Medulla oblongata (tissue), 1 donor: ENCODE measurements around the gene CNPY3.
"Not testable (repeated sequence)": the region's sequence is repeated elsewhere in the genome, so short reads cannot be mapped to it uniquely, and the experiment has no call there.

Source experiments
- DNase-seq: peaks from one replicate; pipeline ENCODE4 v3.0.0-alpha.2; 2015; ENCODE audit errors: extremely low spot score

Gene CNPY3

DNA sequence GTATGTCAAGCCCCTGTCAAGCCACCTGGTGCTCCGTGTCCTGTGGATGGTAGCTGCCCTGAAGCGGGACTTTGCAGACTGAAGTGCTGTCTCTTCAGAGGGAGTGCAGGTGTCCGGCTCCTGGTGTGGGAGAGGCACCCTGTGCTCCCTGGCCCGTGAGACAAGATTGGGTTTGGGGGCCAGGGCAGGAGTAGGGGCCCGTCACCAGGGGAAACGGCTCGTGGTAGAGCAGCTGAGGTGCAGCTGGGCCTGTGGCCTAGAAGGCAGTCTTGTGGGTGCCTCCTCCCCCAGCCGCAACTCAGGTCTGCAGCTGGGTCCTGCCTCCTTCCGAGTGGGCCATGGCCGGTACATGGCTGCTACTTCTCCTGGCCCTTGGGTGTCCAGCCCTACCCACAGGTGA lies 13.5 kb upstream of the CNPY3 start, which contains the start of gene PTCRA:
Gene PTCRA, plus strand, starts transcription at position 322 of the 400 bp plus-strand sequence. Its CDS starts 17 bp downstream, at position 339.
- no peak for DNase-seq

DNA sequence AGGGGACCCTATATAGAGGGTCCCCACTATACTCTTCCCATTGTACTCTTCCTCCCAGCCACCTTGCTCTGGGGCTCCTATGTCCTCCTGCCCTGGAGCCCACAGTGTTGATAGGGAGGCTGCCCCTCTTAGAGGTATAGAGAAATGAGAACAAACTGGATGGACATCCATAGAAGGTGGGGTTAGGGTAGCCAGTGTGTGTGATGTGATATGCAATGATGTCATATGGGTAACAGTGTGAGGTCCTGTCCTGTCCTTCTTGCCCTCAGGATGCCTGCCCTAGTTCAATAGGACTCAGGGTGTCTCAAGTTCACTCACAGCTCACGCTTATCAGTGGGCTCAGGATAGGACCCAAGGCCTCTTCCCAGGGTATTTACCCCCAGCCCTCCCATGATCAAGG lies 13.0 kb upstream of the CNPY3 start:
- no peak for DNase-seq

DNA sequence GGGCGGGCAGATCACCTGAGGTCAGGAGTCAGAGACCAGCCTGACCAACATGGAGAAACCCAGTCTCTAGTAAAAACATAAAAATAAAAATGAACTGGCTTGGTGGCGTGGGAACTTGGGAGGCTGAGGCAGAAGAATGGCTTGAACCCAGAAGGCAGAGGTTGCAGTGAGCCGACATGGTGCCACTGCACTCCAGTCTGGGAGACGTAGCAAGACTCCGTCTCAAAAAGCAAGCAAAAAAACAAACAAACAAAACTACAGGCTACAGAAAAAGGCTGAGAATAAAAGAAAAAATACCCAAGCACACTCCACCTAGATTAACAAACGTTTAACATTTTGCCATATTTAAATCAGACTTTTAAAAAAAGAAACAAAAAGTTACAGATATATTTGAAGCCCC lies 7.5 kb upstream of the CNPY3 start:
- DNase-seq, result no peak

DNA sequence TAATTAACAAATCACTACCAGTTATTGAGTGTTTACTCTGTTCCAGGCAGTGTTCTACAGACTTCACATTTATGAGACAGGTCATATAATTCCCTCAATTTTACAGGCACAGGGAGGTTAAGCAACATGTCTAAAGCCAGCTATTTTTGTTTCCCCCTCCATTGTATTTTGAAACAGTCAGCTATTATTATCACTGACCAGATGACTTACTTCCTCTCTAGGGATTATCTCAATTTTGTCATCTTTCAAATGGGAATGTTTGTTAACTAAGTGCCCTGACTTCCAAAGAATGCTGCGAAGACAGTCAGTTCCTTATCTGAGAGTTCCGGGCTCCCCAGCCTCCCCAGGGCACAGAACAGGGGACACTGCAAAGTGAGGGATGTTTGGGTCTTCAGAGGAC lies 5.6 kb upstream of the CNPY3 start:
- peak; percentile 23 for DNase-seq

DNA sequence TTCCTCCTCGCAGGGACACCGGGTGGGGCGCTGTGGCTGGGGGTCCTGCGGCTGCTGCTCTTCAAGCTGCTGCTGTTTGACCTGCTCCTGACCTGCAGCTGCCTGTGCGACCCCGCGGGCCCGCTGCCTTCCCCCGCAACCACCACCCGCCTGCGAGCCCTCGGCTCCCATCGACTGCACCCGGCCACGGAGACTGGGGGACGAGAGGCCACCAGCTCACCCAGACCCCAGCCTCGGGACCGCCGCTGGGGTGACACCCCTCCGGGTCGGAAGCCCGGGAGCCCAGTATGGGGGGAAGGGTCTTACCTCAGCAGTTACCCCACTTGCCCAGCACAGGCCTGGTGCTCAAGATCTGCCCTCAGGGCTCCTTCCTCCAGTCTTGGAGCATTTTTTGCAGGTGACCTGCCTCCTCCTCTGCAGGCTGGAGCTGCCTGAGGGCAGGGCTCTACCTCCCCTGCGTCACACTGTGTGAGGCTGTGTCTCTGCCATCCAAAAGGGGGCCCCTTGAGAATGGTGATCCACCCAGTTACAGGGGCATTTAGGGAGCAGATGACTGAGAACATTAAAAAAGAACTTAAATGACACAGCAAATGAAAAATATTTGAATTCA lies 3.9 kb upstream of the CNPY3 start:
- DNase-seq, result no peak

DNA sequence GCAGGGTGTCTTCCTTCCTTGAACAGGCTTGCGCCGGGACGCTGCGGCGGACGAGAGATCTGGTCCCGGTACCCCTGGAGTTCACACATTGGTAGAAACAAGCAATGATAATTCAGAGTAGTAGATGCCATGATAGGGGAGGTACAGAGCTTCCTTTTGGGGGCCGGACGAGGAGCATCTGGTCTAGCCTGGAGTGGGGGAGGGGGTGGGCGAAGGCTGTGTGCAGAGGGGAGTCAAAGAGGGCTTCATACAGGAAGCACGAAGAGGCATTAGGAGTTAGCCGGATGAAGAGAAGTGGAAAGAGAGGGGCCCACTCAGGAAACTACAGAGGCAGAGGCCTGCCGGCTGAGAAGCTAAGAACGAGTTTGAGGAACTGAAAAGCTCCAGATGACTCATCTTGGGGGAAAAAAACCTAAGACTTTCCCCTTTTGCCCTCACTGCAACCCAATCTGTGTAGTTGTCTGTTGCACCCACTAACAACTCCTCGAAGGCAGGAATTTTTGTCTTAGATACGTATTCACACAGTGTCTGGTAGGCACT lies 611 bp downstream of the CNPY3 start:
- peak; percentile 86 for DNase-seq

DNA sequence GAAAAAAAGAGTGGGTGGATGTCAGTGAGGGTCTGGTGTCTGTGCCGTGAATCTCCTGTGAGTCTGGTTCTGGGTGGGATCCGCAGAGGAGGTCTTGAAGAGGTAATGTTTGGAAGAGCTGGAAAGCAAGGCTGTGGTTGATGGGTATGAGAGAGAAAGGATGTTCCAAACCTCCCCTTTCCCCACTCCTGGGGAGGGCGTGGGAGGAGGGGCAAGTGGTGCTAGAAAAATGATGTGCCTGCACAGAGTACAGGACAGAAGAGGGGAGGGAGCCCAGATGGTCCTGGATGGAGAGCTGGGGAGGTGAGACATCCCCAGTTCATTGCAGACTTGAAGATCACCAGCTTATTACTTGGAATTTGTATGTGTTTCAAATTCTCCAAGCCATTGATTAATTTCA lies 3.1 kb downstream of the CNPY3 start:
- no peak for DNase-seq

DNA sequence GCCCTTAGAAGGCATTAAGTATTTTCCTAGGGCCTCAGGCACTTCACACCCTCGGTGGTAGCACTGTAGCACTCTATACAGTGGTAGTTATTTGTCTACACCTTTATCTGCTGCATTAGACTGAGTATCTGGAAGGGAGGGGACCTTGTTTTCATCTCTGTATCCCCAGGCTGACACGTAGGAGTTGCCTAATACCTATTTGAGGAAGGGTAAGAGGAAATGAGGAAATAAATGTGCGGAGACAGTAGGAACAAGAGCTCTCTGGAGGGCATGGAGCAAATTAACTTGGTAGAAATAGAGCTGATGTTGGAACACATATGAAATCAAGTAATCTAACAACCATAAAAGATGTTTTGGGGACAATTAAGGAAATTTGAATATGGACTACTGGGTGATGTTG lies 3.9 kb downstream of the CNPY3 start:
- peak; percentile 63 for DNase-seq

DNA sequence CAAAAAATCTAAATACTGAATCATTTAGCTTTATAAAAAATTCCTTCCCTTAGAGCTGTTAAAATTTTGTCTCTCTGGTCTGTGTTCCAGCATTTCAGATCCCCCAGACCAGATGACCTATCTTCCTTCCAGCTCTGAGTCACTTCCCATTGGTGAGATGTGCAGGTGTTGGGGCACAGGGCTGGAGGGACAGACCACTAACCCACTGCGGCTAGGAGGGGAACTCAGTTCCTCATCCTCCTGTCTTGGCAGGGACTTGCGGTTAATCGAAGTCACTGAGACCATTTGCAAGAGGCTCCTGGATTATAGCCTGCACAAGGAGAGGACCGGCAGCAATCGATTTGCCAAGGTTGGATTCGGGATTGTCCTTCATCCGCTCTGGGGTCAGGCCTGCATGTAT lies 6.0 kb downstream of the CNPY3 start:
- DNase-seq, result no peak

DNA sequence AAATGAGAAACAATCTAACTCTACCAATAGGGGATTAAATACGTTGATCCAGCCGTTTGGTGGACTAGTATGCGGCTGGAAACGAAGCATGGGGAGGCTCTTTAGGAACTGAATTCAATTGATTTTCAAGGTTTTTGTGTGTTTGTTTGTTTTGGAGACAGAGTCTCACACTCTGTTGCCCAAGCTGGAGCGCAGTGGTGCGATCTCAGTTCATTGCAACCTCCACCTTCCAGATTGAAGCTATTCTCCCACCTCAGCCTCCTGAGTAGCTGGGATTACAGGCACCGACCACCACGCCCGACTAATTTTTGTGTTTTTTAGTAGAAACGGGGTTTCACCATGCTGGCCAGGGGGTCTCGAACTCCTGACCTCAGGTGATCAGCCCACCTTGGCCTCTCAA lies 7.1 kb downstream of the CNPY3 start:
- DNase-seq, result no peak

DNA sequence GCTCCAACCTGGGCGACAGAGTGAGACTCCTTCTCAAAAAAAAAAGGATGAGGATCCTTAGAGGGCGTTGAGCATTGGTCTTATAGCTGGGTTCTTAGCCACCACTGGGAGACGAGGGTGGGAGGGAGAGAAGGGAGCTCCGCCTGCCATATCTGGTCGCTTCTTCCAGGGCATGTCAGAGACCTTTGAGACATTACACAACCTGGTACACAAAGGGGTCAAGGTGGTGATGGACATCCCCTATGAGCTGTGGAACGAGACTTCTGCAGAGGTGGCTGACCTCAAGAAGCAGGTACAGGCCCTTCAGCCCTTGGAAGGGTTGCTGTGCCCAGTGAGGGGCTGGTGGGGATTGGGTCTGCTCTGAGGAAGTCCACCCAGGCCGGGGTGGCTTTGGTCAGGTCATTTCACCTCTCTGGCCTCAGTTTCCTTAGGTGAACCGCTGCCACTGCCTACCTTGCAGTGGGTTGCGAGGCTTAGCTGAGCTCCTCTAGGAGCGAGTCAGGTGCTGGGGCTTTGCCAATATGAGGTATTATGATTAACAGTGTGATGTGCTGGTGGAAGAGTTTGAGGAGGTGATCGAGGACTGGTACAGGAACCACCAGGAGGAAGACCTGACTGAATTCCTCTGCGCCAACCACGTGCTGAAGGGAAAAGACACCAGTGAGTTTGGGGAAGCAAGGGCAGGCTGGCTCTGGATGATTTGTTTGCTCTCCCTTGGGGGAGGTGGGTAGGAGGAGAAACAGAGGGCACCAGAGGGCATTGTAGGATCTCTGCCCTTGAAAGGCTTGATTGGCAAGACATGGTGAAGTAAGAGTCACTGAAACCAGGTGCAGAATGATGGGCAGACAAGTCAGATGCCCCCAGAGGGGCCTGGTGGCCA lies 8.5 kb downstream of the CNPY3 start:
- no peak for DNase-seq

DNA sequence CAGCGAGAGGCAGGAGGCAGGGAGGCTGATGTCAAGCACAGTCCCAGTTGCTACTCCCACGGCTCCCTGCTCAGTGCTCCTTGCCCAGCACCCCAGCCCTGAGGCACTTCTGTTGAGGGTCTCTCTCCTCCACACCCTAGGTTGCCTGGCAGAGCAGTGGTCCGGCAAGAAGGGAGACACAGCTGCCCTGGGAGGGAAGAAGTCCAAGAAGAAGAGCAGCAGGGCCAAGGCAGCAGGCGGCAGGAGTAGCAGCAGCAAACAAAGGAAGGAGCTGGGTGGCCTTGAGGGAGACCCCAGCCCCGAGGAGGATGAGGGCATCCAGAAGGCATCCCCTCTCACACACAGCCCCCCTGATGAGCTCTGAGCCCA lies 9.1 kb downstream of the CNPY3 start:
- no peak for DNase-seq

DNA sequence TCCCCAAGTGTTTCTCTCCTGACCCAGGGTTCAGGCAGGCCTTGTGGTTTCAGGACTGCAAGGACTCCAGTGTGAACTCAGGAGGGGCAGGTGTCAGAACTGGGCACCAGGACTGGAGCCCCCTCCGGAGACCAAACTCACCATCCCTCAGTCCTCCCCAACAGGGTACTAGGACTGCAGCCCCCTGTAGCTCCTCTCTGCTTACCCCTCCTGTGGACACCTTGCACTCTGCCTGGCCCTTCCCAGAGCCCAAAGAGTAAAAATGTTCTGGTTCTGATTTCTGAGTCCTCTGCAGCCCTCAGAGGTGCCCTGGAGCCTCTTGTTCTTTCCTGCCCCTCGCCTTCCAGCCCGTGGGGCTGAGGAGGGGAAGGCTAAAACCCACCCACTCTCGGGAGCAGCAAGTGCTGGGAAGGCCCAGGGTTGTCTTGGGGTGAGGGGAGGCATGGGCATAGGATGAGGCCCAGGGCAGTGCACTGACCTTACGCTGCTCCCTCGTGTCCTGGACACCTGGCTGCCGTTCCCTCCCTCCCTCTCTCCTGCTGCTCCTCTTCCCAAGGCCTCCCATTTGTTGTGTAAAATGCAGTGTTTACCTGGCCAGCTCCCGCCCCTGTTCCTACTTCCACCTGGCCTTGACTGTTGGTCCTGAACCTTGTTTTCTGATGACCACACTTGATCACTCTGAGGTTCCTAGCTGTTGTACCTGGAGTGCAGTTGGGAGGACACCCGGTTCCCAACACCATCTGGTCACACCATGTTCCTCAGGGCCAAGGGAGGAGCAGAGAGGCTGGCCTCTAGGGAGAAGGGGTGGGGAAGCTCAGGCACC lies 9.9 kb downstream of the CNPY3 start:
- DNase-seq, result no peak

DNA sequence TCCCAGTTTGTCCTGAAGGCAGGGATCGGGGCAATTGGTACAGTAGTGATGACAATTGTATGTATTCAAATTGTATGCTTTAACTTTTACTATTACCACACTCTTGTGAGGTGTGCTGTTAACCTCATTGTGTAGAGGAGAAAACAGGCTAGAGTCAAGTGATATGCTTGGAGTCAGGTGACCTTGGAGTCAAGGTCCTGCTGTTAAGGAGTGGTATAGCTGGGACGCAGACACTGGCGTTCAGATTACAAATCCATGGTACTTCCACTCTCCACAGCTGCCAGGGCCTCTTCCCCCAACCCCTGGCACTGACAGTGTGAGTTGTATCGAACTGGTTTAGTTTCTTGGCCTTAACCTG lies 10.5 kb downstream of the CNPY3 start:
- DNase-seq, result no peak

DNA sequence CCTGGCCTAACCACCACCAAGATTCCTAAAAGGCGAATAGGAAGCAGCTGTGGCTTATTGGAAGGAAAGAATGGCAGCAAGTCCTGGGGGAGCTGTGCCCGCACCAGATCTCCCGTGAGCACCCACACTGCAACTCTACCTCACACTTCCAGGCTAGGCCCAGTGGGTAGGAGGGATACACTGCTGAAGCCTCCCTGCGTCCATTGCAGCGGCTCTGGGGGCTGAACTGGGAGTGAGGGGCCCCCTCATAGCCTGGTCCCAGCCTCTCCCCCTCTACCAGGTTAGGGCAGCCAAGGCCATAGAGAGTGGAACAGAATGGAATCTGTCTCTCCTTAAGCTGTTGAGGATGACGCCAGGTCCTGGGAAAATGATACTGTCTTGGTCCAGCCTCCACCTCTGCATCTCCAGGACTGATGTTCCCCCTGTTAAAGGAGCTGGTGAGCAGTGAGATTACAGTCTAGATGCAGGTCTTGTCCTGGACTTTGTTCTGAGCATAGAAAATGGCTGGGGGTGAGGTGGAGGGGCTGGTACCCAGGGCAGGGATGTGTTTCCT lies 11.3 kb downstream of the CNPY3 start:
- DNase-seq, result no peak

DNA sequence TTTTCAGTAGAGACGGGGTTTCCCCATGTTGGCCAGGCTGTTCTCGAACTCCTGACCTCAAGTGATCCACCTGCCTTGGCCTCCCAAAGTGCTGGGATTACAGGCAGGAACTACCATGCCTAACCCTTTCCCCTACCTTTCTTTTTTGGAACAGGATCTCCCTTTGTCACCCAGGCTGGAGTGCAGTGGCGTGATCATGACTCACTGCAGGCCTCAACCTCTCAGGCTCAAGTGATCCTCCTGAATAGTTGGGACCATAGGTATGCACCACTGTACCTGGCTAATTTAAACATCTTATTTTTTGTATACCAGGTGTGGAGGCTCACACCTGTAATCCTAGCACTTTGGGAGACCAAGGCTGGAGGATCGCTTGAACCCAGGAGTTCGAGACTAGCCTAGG lies 12.1 kb downstream of the CNPY3 start:
- not testable (repeated sequence) for DNase-seq

DNA sequence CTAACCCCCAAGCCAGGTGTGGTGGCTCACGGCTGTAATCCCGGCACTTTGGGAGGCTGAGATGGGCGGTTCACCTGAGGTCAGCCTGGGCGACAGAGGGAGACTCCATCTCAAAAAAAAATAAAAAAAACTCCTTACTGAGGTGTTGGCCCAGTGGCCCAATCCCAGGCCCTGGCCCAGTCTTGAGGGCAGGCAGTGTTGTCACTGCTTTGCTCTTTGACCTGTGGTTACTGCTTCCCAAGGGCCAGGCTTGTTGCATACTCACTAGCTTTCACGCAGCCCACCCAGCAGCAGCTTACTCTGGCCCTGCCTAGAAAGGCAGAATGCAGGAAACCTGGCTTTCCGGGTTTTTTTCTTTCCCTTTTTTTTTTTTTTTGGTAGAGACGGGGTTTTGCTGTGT lies 13.2 kb downstream of the CNPY3 start:
- no peak for DNase-seq

DNA sequence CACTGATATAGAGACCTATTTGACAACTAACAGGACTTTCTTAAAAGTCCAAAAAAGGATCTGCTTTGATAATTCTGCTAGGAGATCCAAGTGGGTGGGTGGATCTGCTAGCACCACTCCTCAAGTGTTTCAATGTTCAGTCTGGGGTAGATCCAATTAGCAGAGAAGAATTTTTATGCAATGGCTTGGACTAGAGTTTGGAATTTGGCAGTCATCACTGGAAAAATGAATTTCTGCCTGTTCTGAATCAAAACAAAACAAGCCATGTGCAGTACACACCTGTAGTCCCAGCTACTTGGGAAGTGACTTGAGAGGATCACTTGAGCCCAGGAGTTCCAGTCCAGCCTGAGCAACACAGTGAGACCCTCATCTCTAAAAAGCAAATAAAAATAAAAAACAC lies 18.7 kb downstream of the CNPY3 start:
- DNase-seq, result no peak

DNA sequence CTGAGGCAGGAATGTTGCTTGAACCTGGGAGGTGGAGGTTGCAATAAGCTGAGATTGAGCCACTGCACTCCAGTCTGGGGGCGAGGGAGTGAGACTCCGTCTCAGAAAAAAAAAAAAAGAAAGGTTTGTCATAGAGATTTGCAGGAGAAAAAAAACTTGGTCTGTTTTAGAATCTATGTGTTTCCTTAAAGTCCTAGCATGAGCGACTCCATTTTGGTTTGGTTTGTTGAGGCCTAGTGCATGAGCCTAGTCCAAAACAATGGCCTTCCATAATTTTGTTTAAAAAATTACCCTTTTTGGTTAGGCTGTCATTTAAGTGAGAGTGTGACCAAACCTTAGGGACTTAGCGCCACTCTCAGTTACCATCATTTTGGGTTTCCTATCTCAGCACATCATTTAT lies 23.1 kb downstream of the CNPY3 start:
- no peak for DNase-seq

DNA sequence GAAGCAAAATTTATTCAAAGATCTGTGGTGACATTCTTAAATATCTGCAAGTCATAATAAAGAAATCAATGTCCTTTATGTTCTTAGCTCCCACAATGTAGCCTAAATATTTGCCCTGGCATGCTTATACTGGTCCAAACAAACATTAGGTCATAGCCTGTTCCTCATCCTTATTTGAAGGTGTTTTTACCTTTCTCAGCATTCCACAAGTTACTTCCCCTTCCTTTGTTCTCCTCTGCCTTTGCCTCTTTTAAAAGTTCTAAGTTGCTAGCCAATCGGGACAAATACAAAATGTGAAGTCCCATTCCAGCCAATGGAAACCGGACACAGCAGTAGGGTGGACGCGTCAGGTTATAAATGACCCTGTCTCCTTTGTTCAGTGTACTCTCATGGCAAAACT lies 25.1 kb downstream of the CNPY3 start:
- DNase-seq, result not testable (repeated sequence)

DNA sequence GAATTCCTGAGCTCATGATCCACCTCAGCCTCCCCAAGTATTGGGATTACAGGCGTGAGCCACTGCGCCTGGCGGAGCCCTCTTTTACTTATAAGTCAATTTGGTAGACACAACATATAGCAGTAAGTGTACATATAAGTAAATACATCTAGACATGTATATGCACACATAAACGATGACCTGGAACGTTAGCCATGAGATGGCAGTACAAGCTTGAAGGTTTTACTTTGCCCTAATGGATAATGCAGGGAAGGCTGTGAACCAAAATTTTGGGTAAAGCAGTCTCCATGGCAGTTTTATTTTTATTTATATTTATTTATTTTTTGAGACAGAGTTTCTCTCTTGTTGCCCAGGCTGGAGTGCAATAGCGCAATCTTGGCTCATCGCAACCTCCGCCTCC lies 28.8 kb downstream of the CNPY3 start:
- no peak for DNase-seq

DNA sequence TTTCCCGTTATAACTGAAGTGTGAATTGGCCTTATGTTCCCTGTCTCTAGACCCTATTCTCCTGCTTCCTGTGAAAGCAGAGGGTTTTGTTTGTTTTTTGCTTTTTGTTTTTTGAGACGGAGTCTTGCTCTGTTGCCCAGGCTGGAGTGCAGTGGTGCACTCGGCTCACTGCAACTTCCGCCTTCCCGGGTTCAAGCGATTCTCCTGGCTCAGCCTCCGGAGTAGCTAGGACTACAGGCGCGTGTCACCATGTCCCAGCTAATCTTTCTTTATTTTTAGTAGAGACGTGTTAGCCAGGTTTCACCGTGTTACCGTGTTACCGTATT lies 30.6 kb downstream of the CNPY3 start:
- DNase-seq, result no peak
